Measurements from ENCODE around the gene PLK2. TPM values are rescaled to one million over a fixed set of nuclear protein-coding genes. Genes with fewer than 3 reads are reported as not detected.
A peak's percentile ranks its signal among the peaks of the same experiment; 100 is the strongest.

PLK2 gene
- polyA plus RNA-seq, 1 donor (not counting 4 experiments of a cell fraction or from before 2014, with no cell fraction given), result 295 TPM

GRCh38 chr5:58460732-58461286 is 923 bp upstream of the PLK2 start:
- H3K79me2 ChIP-seq (ENCODE audit: control insufficient read depth, insufficient read depth, low read length), result peaks cover 43% of the 10 kb centered on the region
- peaks cover 27% of the 10 kb centered on the region for H4K20me1 ChIP-seq (ENCODE audit: control insufficient read depth, extremely low read depth, insufficient read depth, low read length)
- peak overlapping the region; percentile 86 for H3K4me2 ChIP-seq (ENCODE audit: control insufficient read depth, extremely low read depth, insufficient read depth, low read depth, low read length)
- no peaks in the 10 kb centered on the region for H3K9me3 ChIP-seq (ENCODE audit: control insufficient read depth, low read depth, low read length)
- peaks cover 24% of the 10 kb centered on the region for H3K4me1 ChIP-seq (ENCODE audit: control insufficient read depth, extremely low read depth, insufficient read depth, low read length)
- dilution Hi-C loops (cut with MboI; ENCODE audit: extremely low pct_ligation_motif_present, low sequenced_read_pairs), result no loop called here
- FAIRE-seq (peak; percentile 90), DNase-seq (ENCODE audit: low read depth, low spot score) (no peak)
- TF ChIP-seq EZH2 (IDR thresholded peaks at IDR 0.05; ENCODE audit: low read length) (no peak), CTCF (optimal IDR thresholded peaks at IDR 0.05 in 1 of 3, IDR thresholded peaks at IDR 0.05 in 1 of 3, conservative IDR thresholded peaks at IDR 0.05 in 1 of 3; ENCODE audit: extremely low read depth in 1 of 3, insufficient read depth in 2 of 3, low read length in 3 of 3) (peak; percentile 77 to 95 (median 86))
- peaks cover 13 to 21% of the 10 kb centered on the region in 2 experiments for H3K36me3 ChIP-seq (ENCODE audit: control insufficient read depth in 2 of 2, extremely low read depth in 1 of 2, insufficient read depth in 2 of 2, low read length in 2 of 2)
- no peaks in the 10 kb centered on the region for H3K27me3 ChIP-seq (ENCODE audit: control insufficient read depth, extremely low read depth, insufficient read depth, low read length)
- H3K27ac ChIP-seq (ENCODE audit: control insufficient read depth, insufficient read depth, low read length), result peak overlapping the region; percentile 91
- peak overlapping the region; percentile 95 for H3K9ac ChIP-seq (ENCODE audit: control insufficient read depth, extremely low read depth, insufficient read depth, low read length)
- H2AFZ ChIP-seq (ENCODE audit: control insufficient read depth, low read length), result peak overlapping the region; percentile 8
- H3K4me3 ChIP-seq (ENCODE audit: control insufficient read depth in 2 of 3, extremely low read depth in 1 of 3, insufficient read depth in 2 of 3, low read depth in 1 of 3, low read length in 3 of 3), result peak overlapping the region; percentile 70 to 100 (median 100)
- no peaks in the 10 kb centered on the region for H3K9me1 ChIP-seq (ENCODE audit: control insufficient read depth, extremely low read depth, insufficient read depth, low read length)

- peak overlapping the region; percentile 91 for H3K4me2 ChIP-seq (ENCODE audit: control insufficient read depth, extremely low read depth, insufficient read depth, low read depth, low read length)
- peaks cover 53% of the 10 kb centered on the region for H3K79me2 ChIP-seq (ENCODE audit: control insufficient read depth, insufficient read depth, low read length)
- no peak overlapping the region for H2AFZ ChIP-seq (ENCODE audit: control insufficient read depth, low read length)
- no peak for DNase-seq (ENCODE audit: low read depth, low spot score)
- peak overlapping the region; percentile 95 for H3K9ac ChIP-seq (ENCODE audit: control insufficient read depth, extremely low read depth, insufficient read depth, low read length)
- no peak for TF ChIP-seq EZH2 (IDR thresholded peaks at IDR 0.05; ENCODE audit: low read length)
- no peak for TF ChIP-seq CTCF (optimal IDR thresholded peaks at IDR 0.05 in 1 of 3, IDR thresholded peaks at IDR 0.05 in 1 of 3, conservative IDR thresholded peaks at IDR 0.05 in 1 of 3; ENCODE audit: extremely low read depth in 1 of 3, insufficient read depth in 2 of 3, low read length in 3 of 3)
- peaks cover 3% of the 10 kb centered on the region for H3K9me1 ChIP-seq (ENCODE audit: control insufficient read depth, extremely low read depth, insufficient read depth, low read length)
- peaks cover 39% of the 10 kb centered on the region for H3K4me1 ChIP-seq (ENCODE audit: control insufficient read depth, extremely low read depth, insufficient read depth, low read length)
- H3K27me3 ChIP-seq (ENCODE audit: control insufficient read depth, extremely low read depth, insufficient read depth, low read length), result no peaks in the 10 kb centered on the region
- peaks cover 40% of the 10 kb centered on the region for H4K20me1 ChIP-seq (ENCODE audit: control insufficient read depth, extremely low read depth, insufficient read depth, low read length)
- H3K27ac ChIP-seq (ENCODE audit: control insufficient read depth, insufficient read depth, low read length), result peak overlapping the region; percentile 91
- dilution Hi-C loops (cut with MboI; ENCODE audit: extremely low pct_ligation_motif_present, low sequenced_read_pairs), result no loop called here
- no peaks in the 10 kb centered on the region for H3K9me3 ChIP-seq (ENCODE audit: control insufficient read depth, low read depth, low read length)
- H3K4me3 ChIP-seq (ENCODE audit: control insufficient read depth in 2 of 3, extremely low read depth in 1 of 3, insufficient read depth in 2 of 3, low read depth in 1 of 3, low read length in 3 of 3), result peak overlapping the region; percentile 70 to 100 (median 100)
- H3K36me3 ChIP-seq (ENCODE audit: control insufficient read depth in 2 of 2, extremely low read depth in 1 of 2, insufficient read depth in 2 of 2, low read length in 2 of 2), result peaks cover 16 to 35% of the 10 kb centered on the region in 2 experiments
- FAIRE-seq, result no peak
Measured at GRCh38 chr5:58459146-58460001, 512 bp downstream of the PLK2 start.

Data from keratinocyte (primary cell).